Upper lobe of left lung (tissue), 4 donors: Measurements from ENCODE around the gene FGGY.

Experiments used
- POLR2A ChIP-seq, 4 donors: fragments of 450-650 bp; IDR thresholded peaks; one replicate each; pipeline ENCODE4 v1.5.1; 2016 to 2017; ENCODE audit warnings: antibody characterized with exemption in 4 of 4, mild to moderate bottlenecking in 2 of 4
- TF ChIP-seq, protein P1 (sequence below), 6 experiments: fragments of 450-650 bp in 4 of 6; fragments of 200-600 bp in 2 of 6; sonication (generic) in 2 of 6; IDR thresholded peaks; one replicate each; pipeline ENCODE4 v1.5.1; 2016 to 2019; ENCODE audit warnings: antibody characterized with exemption in 6 of 6

DNA sequence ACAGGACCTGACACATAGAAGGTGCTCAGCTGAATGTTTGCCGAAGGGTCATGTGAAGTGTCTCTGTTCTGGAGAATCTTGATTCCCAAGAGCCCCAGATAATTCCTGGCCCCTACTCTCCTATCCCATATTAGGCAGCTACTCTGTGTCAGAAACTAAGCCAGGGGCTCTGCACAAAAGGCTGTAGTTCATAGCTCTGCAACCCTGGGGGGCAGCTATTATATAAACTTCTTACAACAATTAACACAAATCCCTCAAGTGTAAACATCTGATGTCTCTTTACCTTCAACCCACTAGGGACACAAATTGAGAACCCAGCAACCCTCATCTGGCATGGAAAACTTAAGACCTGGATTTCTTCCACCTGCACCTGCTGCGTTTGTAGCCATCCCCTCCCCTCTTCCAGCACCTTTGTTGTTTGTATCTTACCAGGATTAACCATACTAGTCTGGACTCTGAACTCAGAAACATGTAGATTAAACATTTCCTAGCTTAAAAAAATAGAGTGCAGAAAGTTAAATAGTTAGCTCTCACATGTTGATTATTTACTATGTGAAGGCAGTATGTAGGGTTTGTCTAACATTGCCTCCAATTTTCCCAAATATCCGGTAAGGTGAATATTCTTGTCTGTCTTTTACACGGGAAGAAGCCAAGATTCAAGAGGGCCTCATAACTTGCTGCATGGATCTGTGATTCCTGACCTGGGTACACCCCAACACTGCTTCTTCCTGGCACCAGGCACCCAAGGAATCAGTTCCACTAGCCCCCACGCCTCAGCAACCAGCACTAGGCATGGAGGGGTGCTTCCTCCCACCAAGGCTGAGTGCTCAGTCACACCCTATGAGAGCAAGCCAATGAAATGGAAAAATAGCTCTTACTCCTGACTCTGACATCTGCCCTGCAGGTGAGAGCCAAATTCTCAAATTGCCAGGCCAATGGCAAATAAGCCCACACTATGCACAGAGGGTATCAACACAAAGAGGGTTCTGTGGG lies 297.2 kb downstream of the FGGY start:
- TF ChIP-seq, protein P1, sequence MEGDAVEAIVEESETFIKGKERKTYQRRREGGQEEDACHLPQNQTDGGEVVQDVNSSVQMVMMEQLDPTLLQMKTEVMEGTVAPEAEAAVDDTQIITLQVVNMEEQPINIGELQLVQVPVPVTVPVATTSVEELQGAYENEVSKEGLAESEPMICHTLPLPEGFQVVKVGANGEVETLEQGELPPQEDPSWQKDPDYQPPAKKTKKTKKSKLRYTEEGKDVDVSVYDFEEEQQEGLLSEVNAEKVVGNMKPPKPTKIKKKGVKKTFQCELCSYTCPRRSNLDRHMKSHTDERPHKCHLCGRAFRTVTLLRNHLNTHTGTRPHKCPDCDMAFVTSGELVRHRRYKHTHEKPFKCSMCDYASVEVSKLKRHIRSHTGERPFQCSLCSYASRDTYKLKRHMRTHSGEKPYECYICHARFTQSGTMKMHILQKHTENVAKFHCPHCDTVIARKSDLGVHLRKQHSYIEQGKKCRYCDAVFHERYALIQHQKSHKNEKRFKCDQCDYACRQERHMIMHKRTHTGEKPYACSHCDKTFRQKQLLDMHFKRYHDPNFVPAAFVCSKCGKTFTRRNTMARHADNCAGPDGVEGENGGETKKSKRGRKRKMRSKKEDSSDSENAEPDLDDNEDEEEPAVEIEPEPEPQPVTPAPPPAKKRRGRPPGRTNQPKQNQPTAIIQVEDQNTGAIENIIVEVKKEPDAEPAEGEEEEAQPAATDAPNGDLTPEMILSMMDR (IDR thresholded peaks at IDR 0.05) = no peak
- no peak for TF ChIP-seq POLR2A (IDR thresholded peaks at IDR 0.05)
